ENCODE results near the gene SPATA6L.
A peak's percentile ranks its signal among the peaks of the same experiment; 100 is the strongest.
"Not testable (repeated sequence)": the region's sequence is repeated elsewhere in the genome, so short reads cannot be mapped to it uniquely, and the experiment has no call there.

Gene SPATA6L

GRCh38 chr9:4622016-4622415, 44.3 kb downstream of the SPATA6L start:
- no peak for DNase-seq

- no peak for DNase-seq
These were observed 45.3 kb downstream of the SPATA6L start for GRCh38 chr9:4620881-4621555.

GRCh38 chr9:4620057-4620765, 46.1 kb downstream of the SPATA6L start:
- peak; percentile 14 to 17 for DNase-seq

GRCh38 chr9:4618700-4619099, 47.6 kb downstream of the SPATA6L start:
- peak; percentile 18 for DNase-seq

GRCh38 chr9:4617752-4618151, 48.5 kb downstream of the SPATA6L start:
- no peak for DNase-seq

GRCh38 chr9:4615778-4616177, 50.5 kb downstream of the SPATA6L start:
- no peak for DNase-seq

GRCh38 chr9:4615251-4615650, 51.0 kb downstream of the SPATA6L start:
- no peak for DNase-seq

- no peak for DNase-seq
These were observed 51.7 kb downstream of the SPATA6L start for GRCh38 chr9:4614627-4615026.

GRCh38 chr9:4606033-4606432, 60.2 kb downstream of the SPATA6L start:
- DNase-seq, result not testable (repeated sequence)

GRCh38 chr9:4604678-4605095, 61.6 kb downstream of the SPATA6L start:
- peak; percentile 20 to 31 for DNase-seq

- no peak for DNase-seq
These were observed 62.5 kb downstream of the SPATA6L start for GRCh38 chr9:4603830-4604229.

GRCh38 chr9:4600368-4600767, 65.9 kb downstream of the SPATA6L start:
- no peak for DNase-seq

GRCh38 chr9:4596165-4596922, 69.9 kb downstream of the SPATA6L start:
- DNase-seq, result no peak

GRCh38 chr9:4594994-4595393, 71.3 kb downstream of the SPATA6L start:
- no peak for DNase-seq

- DNase-seq, result no peak
These were observed 71.7 kb downstream of the SPATA6L start for GRCh38 chr9:4594545-4594944.

- no peak for DNase-seq
These were observed 73.4 kb downstream of the SPATA6L start for GRCh38 chr9:4592886-4593285.

- no peak for DNase-seq
These were observed 74.0 kb downstream of the SPATA6L start for GRCh38 chr9:4592295-4592694.

GRCh38 chr9:4591123-4591500, 75.2 kb downstream of the SPATA6L start:
- DNase-seq, result no peak

- DNase-seq, result no peak
These were observed 75.7 kb downstream of the SPATA6L start for GRCh38 chr9:4590430-4591122.

- DNase-seq, result no peak
These were observed 77.6 kb downstream of the SPATA6L start for GRCh38 chr9:4588721-4589120.

GRCh38 chr9:4585135-4585534, 81.1 kb downstream of the SPATA6L start:
- no peak for DNase-seq

- no peak for DNase-seq
These were observed 81.6 kb downstream of the SPATA6L start for GRCh38 chr9:4584636-4585035.

GRCh38 chr9:4583001-4583400, 83.3 kb downstream of the SPATA6L start:
- no peak for DNase-seq
